WTC11 (cell line): ENCODE results near the gene NSUN7. TPM values are rescaled to one million over a fixed set of nuclear protein-coding genes. Genes with fewer than 3 reads are reported as not detected.

Experiments used
- ATAC-seq: fragments of 200-7000 bp; cut with Tn5 transposase; 2 replicates; pipeline ENCODE4 v1.10.0; 2021; ENCODE audit warnings: mild to moderate bottlenecking, moderate library complexity
- CTCF ChIA-PET: fragments of 300-600 bp; sonication (Branson Sonifier 250); formaldehyde crosslinking; loops from one replicate; lab custom pipeline; 2021; ENCODE audit warnings: antibody characterized with exemption; lab: Charles Lee
- POLR2A ChIA-PET: fragments of 350-600 bp; sonication (Branson Sonifier 250); formaldehyde crosslinking; loops from one replicate; lab custom pipeline; 2021; ENCODE audit warnings: antibody characterized with exemption; lab: Charles Lee
- DNase-seq: peaks from one replicate; pipeline ENCODE4 v3.0.0; 2021; ENCODE audit warnings: low spot score
- H3K27ac Mint-ChIP-seq: 2 replicates; pipeline ENCODE4 v1.8.0; 2021; ENCODE audit warnings: mixed read lengths
- H3K27me3 Mint-ChIP-seq: 2 replicates; pipeline ENCODE4 v1.8.0; 2021; ENCODE audit warnings: low read depth, mild to moderate bottlenecking, moderate library complexity, mixed read lengths
- H3K36me3 Mint-ChIP-seq: 2 replicates; pipeline ENCODE4 v1.8.0; 2021; ENCODE audit warnings: mixed read lengths
- H3K4me1 Mint-ChIP-seq: 2 replicates; pipeline ENCODE4 v1.8.0; 2022; ENCODE audit warnings: mixed read lengths
- H3K4me3 Mint-ChIP-seq: 2 replicates; pipeline ENCODE4 v1.8.0; 2021; ENCODE audit warnings: mild to moderate bottlenecking, moderate library complexity, mixed read lengths
- H3K9me3 Mint-ChIP-seq: 2 replicates; pipeline ENCODE4 v1.8.0; 2021; ENCODE audit warnings: mixed read lengths
- AFF4 ChIP-seq: sonication (generic); formaldehyde crosslinking; IDR thresholded peaks from 2 replicates; pipeline ENCODE4 v1.8.1; 2023; ENCODE audit warnings: mild to moderate bottlenecking, missing genetic modification reagents, borderline replicate concordance
- AR ChIP-seq: fragments of 250-450 bp; sonication (Bioruptor Pico); IDR thresholded peaks from 2 replicates; pipeline ENCODE4 v1.9.0; 2021; ENCODE audit warnings: mild to moderate bottlenecking
- ATF3 ChIP-seq: sonication (generic); formaldehyde crosslinking; conservative IDR thresholded peaks from 2 replicates; pipeline ENCODE4 v1.8.1; 2022; ENCODE audit warnings: mild to moderate bottlenecking, missing genetic modification reagents
- CREB1 ChIP-seq: sonication (generic); formaldehyde crosslinking; IDR thresholded peaks from 2 replicates; pipeline ENCODE4 v1.8.0; 2023; ENCODE audit warnings: mild to moderate bottlenecking, missing genetic modification reagents
- CREM ChIP-seq: sonication (generic); formaldehyde crosslinking; IDR thresholded peaks from 2 replicates; pipeline ENCODE4 v1.8.1; 2022; ENCODE audit warnings: mild to moderate bottlenecking, missing genetic modification reagents, moderate library complexity
- E2F1 ChIP-seq: sonication (generic); formaldehyde crosslinking; IDR thresholded peaks from 2 replicates; pipeline ENCODE4 v1.8.0; 2022; ENCODE audit warnings: mild to moderate bottlenecking, missing genetic modification reagents
- ELF4 ChIP-seq: sonication (generic); formaldehyde crosslinking; IDR thresholded peaks from 2 replicates; pipeline ENCODE4 v1.8.1; 2022; ENCODE audit warnings: low read depth, mild to moderate bottlenecking, moderate library complexity, missing genetic modification reagents
- ERG ChIP-seq: fragments of 250-450 bp; sonication (Bioruptor Pico); IDR thresholded peaks from 2 replicates; pipeline ENCODE4 v1.8.0; 2021; ENCODE audit warnings: mild to moderate bottlenecking
- FOXJ3 ChIP-seq: sonication (generic); formaldehyde crosslinking; IDR thresholded peaks from 2 replicates; pipeline ENCODE4 v1.9.0; 2021; ENCODE audit warnings: missing genetic modification reagents, mild to moderate bottlenecking, borderline replicate concordance
- GRHL2 ChIP-seq: fragments of 250-450 bp; sonication (Bioruptor Pico); IDR thresholded peaks from 2 replicates; pipeline ENCODE4 v1.8.0; 2022; ENCODE audit warnings: mild to moderate bottlenecking, moderate library complexity; ENCODE audit not compliant: insufficient replicate concordance, severe bottlenecking
- HMGA2 ChIP-seq: fragments of 250-450 bp; sonication (Bioruptor Pico); IDR thresholded peaks from 2 replicates; pipeline ENCODE4 v1.4.0; 2021; ENCODE audit warnings: mild to moderate bottlenecking, moderate library complexity
- IRF2 ChIP-seq: sonication (generic); formaldehyde crosslinking; IDR thresholded peaks from 2 replicates; pipeline ENCODE4 v1.8.0; 2022; ENCODE audit warnings: low read depth, missing genetic modification reagents, borderline replicate concordance
- KAT7 ChIP-seq: sonication (generic); formaldehyde crosslinking; IDR thresholded peaks from 2 replicates; pipeline ENCODE4 v1.8.1; 2023; ENCODE audit warnings: missing genetic modification reagents, mild to moderate bottlenecking, borderline replicate concordance
- NFE2L1 ChIP-seq: sonication (generic); formaldehyde crosslinking; IDR thresholded peaks from 2 replicates; pipeline ENCODE4 v1.8.1; 2023; ENCODE audit warnings: missing genetic modification reagents
- NR3C1 ChIP-seq: sonication (generic); formaldehyde crosslinking; conservative IDR thresholded peaks from 2 replicates; pipeline ENCODE4 v1.8.1; 2023; ENCODE audit warnings: low read depth, mild to moderate bottlenecking, missing genetic modification reagents
- PREB ChIP-seq: sonication (generic); formaldehyde crosslinking; IDR thresholded peaks from 2 replicates; pipeline ENCODE4 v1.8.1; 2022; ENCODE audit warnings: mild to moderate bottlenecking, missing genetic modification reagents, moderate library complexity, borderline replicate concordance
- SMAD3 ChIP-seq: sonication (generic); formaldehyde crosslinking; IDR thresholded peaks from 2 replicates; pipeline ENCODE4 v1.8.0; 2022; ENCODE audit warnings: missing genetic modification reagents, mild to moderate bottlenecking, borderline replicate concordance
- SOX15 ChIP-seq: fragments of 250-450 bp; sonication (Bioruptor Pico); IDR thresholded peaks from 2 replicates; pipeline ENCODE4 v1.9.0; 2021; ENCODE audit warnings: mild to moderate bottlenecking
- ZBTB21 ChIP-seq: sonication (generic); formaldehyde crosslinking; IDR thresholded peaks from 2 replicates; pipeline ENCODE4 v1.8.1; 2023; ENCODE audit warnings: mild to moderate bottlenecking, missing genetic modification reagents, borderline replicate concordance
- ZMAT4 ChIP-seq: fragments of 250-450 bp; sonication (Bioruptor Pico); IDR thresholded peaks from 2 replicates; pipeline ENCODE4 v1.9.0; 2021; ENCODE audit warnings: mild to moderate bottlenecking
- ZNF121 ChIP-seq: sonication (generic); formaldehyde crosslinking; IDR thresholded peaks from 2 replicates; pipeline ENCODE4 v1.8.0; 2023; ENCODE audit warnings: missing genetic modification reagents
- ZNF219 ChIP-seq: sonication (generic); formaldehyde crosslinking; IDR thresholded peaks from 2 replicates; pipeline ENCODE4 v1.8.0; 2023; ENCODE audit warnings: missing genetic modification reagents, mild to moderate bottlenecking, borderline replicate concordance
- ZNF317 ChIP-seq: sonication (generic); formaldehyde crosslinking; IDR thresholded peaks from 2 replicates; pipeline ENCODE4 v1.8.1; 2023; ENCODE audit warnings: low read depth, mild to moderate bottlenecking, moderate library complexity, missing genetic modification reagents, borderline replicate concordance
- total RNA-seq: library from RNA; stranded (reverse); gene quantifications from 3 replicates; pipeline ENCODE4 v1.2.3, GENCODE V29; 2021

Gene NSUN7
- total RNA-seq, 1 experiment from 2014 or later = 24.1 TPM

- TF ChIP-seq AR (CRISPR knock-in tag) = no peak
- no peak for TF ChIP-seq KAT7 (CRISPR knock-in tag)
- no peak for TF ChIP-seq IRF2 (CRISPR knock-in tag)
- no peak for TF ChIP-seq ATF3
- no peak for TF ChIP-seq AFF4 (CRISPR knock-in tag)
Observed at GRCh38 chr4:40721730-40722171, 28.0 kb upstream of the NSUN7 start (continued).

- CTCF ChIA-PET = no interaction called here
- Mint-ChIP-seq H3K4me1 (peaks cover 13% of the 10 kb centered on the region), H3K27me3 (no peaks in the 10 kb centered on the region), H3K4me3 (no peak overlapping the region), H3K9me3 (no peaks in the 10 kb centered on the region), H3K36me3 (no peaks in the 10 kb centered on the region), H3K27ac (no peak overlapping the region)
- POLR2A ChIA-PET = no interaction called here
- no peak for DNase-seq
- no peak for ATAC-seq
- no peak for TF ChIP-seq E2F1 (CRISPR knock-in tag)
- no peak for TF ChIP-seq PREB (CRISPR knock-in tag)
- no peak for TF ChIP-seq NFE2L1 (CRISPR knock-in tag)
- TF ChIP-seq ELF4 = no peak
- no peak for TF ChIP-seq ZNF121
- TF ChIP-seq FOXJ3 (CRISPR knock-in tag) = no peak
- no peak for TF ChIP-seq ZBTB21 (CRISPR knock-in tag)
- TF ChIP-seq SMAD3 (CRISPR knock-in tag) = no peak
- TF ChIP-seq CREM (CRISPR knock-in tag) = no peak
- TF ChIP-seq ZNF317 (CRISPR knock-in tag) = no peak
- no peak for TF ChIP-seq ZNF219 (CRISPR knock-in tag)
- TF ChIP-seq GRHL2 (CRISPR knock-in tag) = no peak
- TF ChIP-seq ERG (CRISPR knock-in tag) = no peak
- no peak for TF ChIP-seq SOX15
- no peak for TF ChIP-seq ZMAT4 (CRISPR knock-in tag)
- no peak for TF ChIP-seq CREB1
- no peak for TF ChIP-seq HMGA2 (CRISPR knock-in tag)
- no peak for TF ChIP-seq NR3C1 (CRISPR knock-in tag)
Observed at GRCh38 chr4:40722576-40723161, 27.1 kb upstream of the NSUN7 start.
